Measurements from ENCODE around the gene SPAG9. TPM values are rescaled to one million over a fixed set of nuclear protein-coding genes. Genes with fewer than 3 reads are reported as not detected.
"Not testable (repeated sequence)": the region's sequence is repeated elsewhere in the genome, so short reads cannot be mapped to it uniquely, and the experiment has no call there.

SPAG9 gene
- total RNA-seq, 1 experiment from 2014 or later: 130 TPM

GRCh38 chr17:51119415-51120356 lies 982 bp downstream of the SPAG9 start:
- Histone ChIP-seq H3K36me3 (ENCODE audit: control insufficient read depth, insufficient read depth, low read length) (no peaks in the 10 kb centered on the region), H3K9me3 (no peaks in the 10 kb centered on the region), H3K4me3 (ENCODE audit: low read depth, low read length) (peak overlapping the region; percentile 81), H3K27me3 (replicated peaks; ENCODE audit: control insufficient read depth, insufficient read depth, low read length) (no peaks in the 10 kb centered on the region), H3K4me1 (peaks cover 23% of the 10 kb centered on the region)
- TSS peak; percentile 29 for BruUV-seq (replicated peaks)
- Mint-ChIP-seq H3K4me3 (ENCODE audit: unreplicated experiment) (peak overlapping the region; percentile 96), H3K36me3 (ENCODE audit: insufficient read depth, unreplicated experiment) (peaks cover 46% of the 10 kb centered on the region), H3K9me3 (ENCODE audit: unreplicated experiment) (no peaks in the 10 kb centered on the region), H3K27me3 (ENCODE audit: insufficient read depth, unreplicated experiment) (no peaks in the 10 kb centered on the region), H3K4me1 (ENCODE audit: low read depth, unreplicated experiment) (peaks cover 21% of the 10 kb centered on the region), H3K27ac (ENCODE audit: unreplicated experiment) (peak overlapping the region; percentile 99)
- DNase-seq: peak; percentile 54 to 57
- ChIA-PET POLR2A (interaction anchor here (0.6 to 2.7 kb wide), 11 partner anchors 8 to 559 kb away, joined by 3 to 42 read pairs (median 5); partner anchors contain the start of genes CACNA1G, NME1, NME2 and TOB1), CTCF (interaction anchor here (0.6 to 3.2 kb wide), 4 partner anchors 33 to 63 kb away, joined by 4 to 20 read pairs (median 6); partner anchors contain the start of gene NME1)
- intact Hi-C loops (cut with micrococcal nuclease; ENCODE audit: unreplicated experiment): no loop called here
- peak in 1 of 2 experiments; percentile 20 for TF ChIP-seq CTCF (IDR thresholded peaks at IDR 0.05; ENCODE audit: insufficient read depth in 1 of 2, low read depth in 1 of 2, low read length in 1 of 2, severe bottlenecking in 1 of 2, unreplicated experiment in 1 of 2)

GRCh38 chr17:51118330-51119195 lies 2.1 kb downstream of the SPAG9 start:
- CTCF ChIA-PET: interaction anchor here (1.5 kb wide), 1 partner anchor 35 kb away, joined by 6 read pairs; the partner anchor contains the start of gene NME1
- H3K9me3 Mint-ChIP-seq (ENCODE audit: unreplicated experiment): no peaks in the 10 kb centered on the region
- TF ChIP-seq CTCF (IDR thresholded peaks at IDR 0.05; ENCODE audit: insufficient read depth in 1 of 2, low read depth in 1 of 2, low read length in 1 of 2, severe bottlenecking in 1 of 2, unreplicated experiment in 1 of 2): no peak
- Histone ChIP-seq H3K4me1 (peaks cover 15% of the 10 kb centered on the region), H3K36me3 (ENCODE audit: control insufficient read depth, insufficient read depth, low read length) (no peaks in the 10 kb centered on the region), H3K9me3 (no peaks in the 10 kb centered on the region), H3K27me3 (replicated peaks; ENCODE audit: control insufficient read depth, insufficient read depth, low read length) (no peaks in the 10 kb centered on the region), H3K4me3 (ENCODE audit: low read depth, low read length) (peak overlapping the region; percentile 81)
- BruUV-seq (replicated peaks): no TSS peak
- intact Hi-C loops (cut with micrococcal nuclease; ENCODE audit: unreplicated experiment): no loop called here
- POLR2A ChIA-PET: no interaction called here
- H3K27ac Mint-ChIP-seq (ENCODE audit: unreplicated experiment): no peak overlapping the region
- peaks cover 20% of the 10 kb centered on the region for H3K4me1 Mint-ChIP-seq (ENCODE audit: low read depth, unreplicated experiment)
- DNase-seq: no peak
- H3K4me3 Mint-ChIP-seq (ENCODE audit: unreplicated experiment): peak overlapping the region; percentile 96
- H3K36me3 Mint-ChIP-seq (ENCODE audit: insufficient read depth, unreplicated experiment): peaks cover 55% of the 10 kb centered on the region
- no peaks in the 10 kb centered on the region for H3K27me3 Mint-ChIP-seq (ENCODE audit: insufficient read depth, unreplicated experiment)

- POLR2A ChIA-PET: no interaction called here
- Mint-ChIP-seq H3K27me3 (ENCODE audit: insufficient read depth, unreplicated experiment) (no peaks in the 10 kb centered on the region), H3K36me3 (ENCODE audit: insufficient read depth, unreplicated experiment) (peaks cover 47% of the 10 kb centered on the region), H3K9me3 (ENCODE audit: unreplicated experiment) (no peaks in the 10 kb centered on the region), H3K27ac (ENCODE audit: unreplicated experiment) (no peak overlapping the region), H3K4me1 (ENCODE audit: low read depth, unreplicated experiment) (peaks cover 11% of the 10 kb centered on the region), H3K4me3 (ENCODE audit: unreplicated experiment) (no peak overlapping the region)
- TF ChIP-seq CTCF (IDR thresholded peaks at IDR 0.05; ENCODE audit: insufficient read depth in 1 of 2, low read depth in 1 of 2, low read length in 1 of 2, severe bottlenecking in 1 of 2, unreplicated experiment in 1 of 2): no peak
- BruUV-seq (replicated peaks): no TSS peak
- no peaks in the 10 kb centered on the region for H3K9me3 ChIP-seq
- intact Hi-C loops (cut with micrococcal nuclease; ENCODE audit: unreplicated experiment): no loop called here
- CTCF ChIA-PET: no interaction called here
- peaks cover 28% of the 10 kb centered on the region for H3K4me1 ChIP-seq
- no peaks in the 10 kb centered on the region for H3K27me3 ChIP-seq (replicated peaks; ENCODE audit: control insufficient read depth, insufficient read depth, low read length)
- no peak for DNase-seq
- H3K4me3 ChIP-seq (ENCODE audit: low read depth, low read length): no peak overlapping the region
- H3K36me3 ChIP-seq (ENCODE audit: control insufficient read depth, insufficient read depth, low read length): no peaks in the 10 kb centered on the region
Observed at GRCh38 chr17:51115179-51115578, 5.5 kb downstream of the SPAG9 start.

- H3K27me3 ChIP-seq (replicated peaks; ENCODE audit: control insufficient read depth, insufficient read depth, low read length); intact Hi-C loops (cut with micrococcal nuclease; ENCODE audit: unreplicated experiment); BruUV-seq (replicated peaks); H3K4me3 ChIP-seq (ENCODE audit: low read depth, low read length); POLR2A ChIA-PET; H3K4me3 Mint-ChIP-seq (ENCODE audit: unreplicated experiment); H3K36me3 ChIP-seq (ENCODE audit: control insufficient read depth, insufficient read depth, low read length); H3K9me3 Mint-ChIP-seq (ENCODE audit: unreplicated experiment); H3K9me3 ChIP-seq; H3K27me3 Mint-ChIP-seq (ENCODE audit: insufficient read depth, unreplicated experiment): not testable (repeated sequence)
- peaks cover 51% of the 10 kb centered on the region for H3K36me3 Mint-ChIP-seq (ENCODE audit: insufficient read depth, unreplicated experiment)
- H3K4me1 Mint-ChIP-seq (ENCODE audit: low read depth, unreplicated experiment): peaks cover 11% of the 10 kb centered on the region
- H3K4me1 ChIP-seq: peaks cover 32% of the 10 kb centered on the region
- CTCF ChIA-PET: interaction anchor here (0.6 to 1.5 kb wide), 3 partner anchors 20 to 58 kb away, joined by 3 to 4 read pairs (median 4); partner anchors contain the start of gene NME1
- peak overlapping the region; percentile 32 for H3K27ac Mint-ChIP-seq (ENCODE audit: unreplicated experiment)
- DNase-seq: peak; percentile 61 to 69
Observed at GRCh38 chr17:51112303-51113222, 8.1 kb downstream of the SPAG9 start.
